H1 (cell line): ENCODE results near the gene MYOZ2. TPM values are rescaled to one million over a fixed set of nuclear protein-coding genes. Genes with fewer than 3 reads are reported as not detected.

ENCODE experiments used
- CTCF ChIA-PET: fragments of 300-600 bp; sonication (Branson Sonifier 250); formaldehyde crosslinking; loops from one replicate; lab custom pipeline; 2021; ENCODE audit not compliant: partially characterized antibody; lab: Charles Lee
- POLR2A ChIA-PET: fragments of 300-600 bp; sonication (Branson Sonifier 250); formaldehyde crosslinking; loops from one replicate; lab custom pipeline; 2021; ENCODE audit warnings: inconsistent platforms; ENCODE audit not compliant: partially characterized antibody; lab: Charles Lee
- DNase-seq, 2 experiments: peaks; one replicate each; pipeline versions ENCODE4 v3.0.0 to v3.0.0-alpha.2; 2010 to 2022; ENCODE audit warnings: low spot score in 2 of 2, low read depth in 1 of 2, mixed read lengths in 1 of 2
- FAIRE-seq: peaks from 2 replicates; lab custom pipeline; 2011; peaks lifted over from hg19 to GRCh38; lab: Jason Lieb, UNC
- H2AFZ ChIP-seq: 2 replicates; pipeline ENCODE4 v1.8.1; 2012; ENCODE audit warnings: low read length, inconsistent platforms
- H2AK5ac ChIP-seq: 2 replicates; pipeline ENCODE4 v1.6.1; 2013; ENCODE audit warnings: low read depth, low read length
- H2BK120ac ChIP-seq: replicated peaks from 2 replicates; pipeline ENCODE3; 2013; ENCODE audit warnings: low read depth, low read length, inconsistent platforms
- H2BK12ac ChIP-seq: 2 replicates; pipeline ENCODE4 v1.6.1; 2013; ENCODE audit warnings: low read depth, low read length
- H2BK15ac ChIP-seq: 2 replicates; pipeline ENCODE4 v1.6.1; 2013; ENCODE audit warnings: low read length
- H2BK20ac ChIP-seq: 2 replicates; pipeline ENCODE4 v1.6.1; 2013; ENCODE audit warnings: low read length
- H2BK5ac ChIP-seq: 2 replicates; pipeline ENCODE4 v1.6.1; 2013; ENCODE audit warnings: low read depth, low read length
- H3K14ac ChIP-seq: 2 replicates; pipeline ENCODE4 v1.6.1; 2013; ENCODE audit warnings: inconsistent platforms; ENCODE audit not compliant: insufficient read length
- H3K18ac ChIP-seq: 2 replicates; pipeline ENCODE4 v1.6.1; 2013; ENCODE audit warnings: low read length; ENCODE audit errors: extremely low read depth
- H3K23ac ChIP-seq: 2 replicates; pipeline ENCODE4 v1.6.1; 2013; ENCODE audit warnings: inconsistent platforms; ENCODE audit not compliant: insufficient read length
- H3K23me2 ChIP-seq: 2 replicates; pipeline ENCODE4 v1.6.1; 2013; ENCODE audit warnings: low read depth, low read length
- H3K27ac ChIP-seq: 2 replicates; pipeline ENCODE4 v1.6.1; 2011; ENCODE audit warnings: low read depth, low read length, inconsistent platforms
- H3K27me3 ChIP-seq, 4 experiments: replicated peaks in 1 of 4; 1 replicate in 1 of 4; 2 replicates in 3 of 4; pipeline versions ENCODE4 v1.6.1 to v1.8.1; 2011 to 2013; ENCODE audit warnings: low read length in 3 of 4, mild to moderate bottlenecking in 3 of 4, inconsistent platforms in 2 of 4, mixed read lengths in 2 of 4, moderate library complexity in 1 of 4; ENCODE audit not compliant: control insufficient read depth in 3 of 4, insufficient read depth in 3 of 4; ENCODE audit errors: extremely low read depth in 1 of 4
- H3K36me3 ChIP-seq, 4 experiments: 2 replicates each; pipeline versions ENCODE4 v1.6.1 to v1.8.1; 2011 to 2013; ENCODE audit warnings: mild to moderate bottlenecking in 4 of 4, low read length in 3 of 4, moderate library complexity in 2 of 4, control low read depth in 1 of 4, inconsistent platforms in 1 of 4; ENCODE audit not compliant: insufficient read depth in 4 of 4, control insufficient read depth in 2 of 4
- H3K4ac ChIP-seq: replicated peaks from 2 replicates; pipeline ENCODE3; 2013; ENCODE audit warnings: low read length, low read depth, mixed read lengths, inconsistent platforms; ENCODE audit not compliant: insufficient read length
- H3K4me1 ChIP-seq, 4 experiments: replicated peaks in 1 of 4; 1 replicate in 1 of 4; 2 replicates in 3 of 4; pipeline versions ENCODE4 v1.6.1 to v1.8.1; 2011 to 2013; ENCODE audit warnings: low read length in 3 of 4, inconsistent platforms in 2 of 4, mixed read lengths in 1 of 4; ENCODE audit not compliant: insufficient read depth in 4 of 4, control insufficient read depth in 3 of 4
- H3K4me2 ChIP-seq, 2 experiments: 2 replicates each; pipeline versions ENCODE4 v1.6.1 to v1.8.1; 2011 to 2013; ENCODE audit warnings: low read depth in 2 of 2, low read length in 2 of 2, control low read depth in 1 of 2, inconsistent platforms in 1 of 2, mild to moderate bottlenecking in 1 of 2; ENCODE audit not compliant: insufficient read depth in 1 of 2
- H3K4me3 ChIP-seq, 4 experiments: fragments of 200-600, 300-600 bp in 1 of 4; sonication (generic), shearing (Covaris generic), sonication (Bioruptor Twin) in 1 of 4; 2 replicates each; pipeline versions ENCODE4 v1.5.1 to v1.8.1; 2011 to 2016; ENCODE audit warnings: low read length in 4 of 4, low read depth in 3 of 4, control low read depth in 2 of 4, inconsistent platforms in 2 of 4, mild to moderate bottlenecking in 2 of 4, mixed read lengths in 1 of 4, moderate library complexity in 1 of 4; ENCODE audit not compliant: insufficient read depth in 2 of 4; ENCODE audit errors: extremely low read depth in 1 of 4
- H3K56ac ChIP-seq: replicated peaks from 2 replicates; pipeline ENCODE3; 2013; ENCODE audit warnings: low read depth, mild to moderate bottlenecking, mixed read lengths, low read length, inconsistent platforms; ENCODE audit not compliant: insufficient read length
- H3K79me1 ChIP-seq: 2 replicates; pipeline ENCODE4 v1.6.1; 2013; ENCODE audit warnings: low read depth, low read length, control low read depth
- H3K79me2 ChIP-seq, 2 experiments: 2 replicates each; pipeline versions ENCODE4 v1.6.1 to v1.8.1; 2012 to 2013; ENCODE audit warnings: low read length in 2 of 2, mild to moderate bottlenecking in 2 of 2, inconsistent platforms in 1 of 2; ENCODE audit not compliant: insufficient read depth in 2 of 2, control insufficient read depth in 1 of 2
- H3K9ac ChIP-seq, 4 experiments: replicated peaks in 1 of 4; 1 replicate in 1 of 4; 2 replicates in 3 of 4; pipeline versions ENCODE4 v1.6.1 to v1.8.1; 2011 to 2013; ENCODE audit warnings: low read depth in 3 of 4, low read length in 3 of 4, control low read depth in 2 of 4, mild to moderate bottlenecking in 2 of 4, moderate library complexity in 2 of 4, inconsistent platforms in 1 of 4; ENCODE audit errors: extremely low read depth in 1 of 4
- H3K9me3 ChIP-seq, 2 experiments: 2 replicates each; pipeline versions ENCODE4 v1.6.1 to v1.8.1; 2012 to 2013; ENCODE audit warnings: mild to moderate bottlenecking in 2 of 2, moderate library complexity in 2 of 2, control low read depth in 1 of 2, inconsistent platforms in 1 of 2, low read depth in 1 of 2, low read length in 1 of 2, mixed read lengths in 1 of 2; ENCODE audit not compliant: insufficient read depth in 2 of 2
- H4K20me1 ChIP-seq, 2 experiments: replicated peaks in 1 of 2; 2 replicates each; pipeline versions ENCODE3 to v1.8.1; 2011 to 2013; ENCODE audit warnings: inconsistent platforms in 2 of 2, low read length in 2 of 2, mild to moderate bottlenecking in 1 of 2; ENCODE audit not compliant: insufficient read depth in 2 of 2, control insufficient read depth in 1 of 2
- H4K5ac ChIP-seq: 2 replicates; pipeline ENCODE4 v1.6.1; 2013; ENCODE audit warnings: low read length, low read depth, mixed read lengths, inconsistent platforms; ENCODE audit not compliant: insufficient read length
- H4K8ac ChIP-seq: 2 replicates; pipeline ENCODE4 v1.8.0; 2013; ENCODE audit warnings: mild to moderate bottlenecking, moderate library complexity, low read length, inconsistent platforms; ENCODE audit not compliant: insufficient read depth; ENCODE audit errors: extremely low read depth
- H4K91ac ChIP-seq: replicated peaks from 2 replicates; pipeline ENCODE3; 2013; ENCODE audit warnings: low read length, mixed read lengths, inconsistent platforms; ENCODE audit not compliant: insufficient read length
- FOSL1 ChIP-seq: IDR thresholded peaks from 2 replicates; pipeline ENCODE4 v1.6.1; 2011; ENCODE audit warnings: mild to moderate bottlenecking, low read depth, low read length, moderate library complexity; ENCODE audit not compliant: insufficient read depth
- JUND ChIP-seq: IDR thresholded peaks from 2 replicates; pipeline ENCODE4 v1.6.1; 2011; ENCODE audit warnings: mild to moderate bottlenecking, improper control_type of control experiment, low read length
- PHF8 ChIP-seq: fragments of 200-600 bp; sonication (generic); conservative IDR thresholded peaks from 2 replicates; pipeline ENCODE4 v1.7.1; 2012; ENCODE audit warnings: low read depth, mild to moderate bottlenecking, inconsistent platforms, low read length, moderate library complexity
- WGBS, 2 experiments: shearing (Covaris generic) in 1 of 2; methylation state at CpG; one replicate each; pipeline versions ENCODE4 v1.1.6 to v1.1.7; 2013 to 2015; ENCODE audit warnings: low lambda C conversion rate in 2 of 2, mixed read lengths in 2 of 2, inconsistent platforms in 1 of 2, low coverage in 1 of 2, missing lambda C conversion rate in 1 of 2; ENCODE audit not compliant: insufficient replicate concordance in 2 of 2, insufficient coverage in 1 of 2, insufficient read length in 1 of 2; ENCODE audit errors: extremely low coverage in 1 of 2, missing lambda C conversion rate in 1 of 2; 5-methylcytosine and 5-hydroxymethylcytosine counted together
- polyA plus RNA-seq, 7 experiments: library from polyadenylated mRNA; depleted of rRNA in 3 of 7; stranded (reverse) in 5 of 7; unstranded in 2 of 7; fragments of >200 nt in 5 of 7; fragments of 200-250 nt in 2 of 7; gene quantifications; 1 replicate in 5 of 7; 2 replicates in 1 of 7; 4 replicates in 1 of 7; pipeline versions ENCODE4 v1.2.1 to v1.2.3, GENCODE V29; 2011 to 2013; ENCODE audit warnings: missing spikeins in 2 of 7, mixed read lengths in 2 of 7
- total RNA-seq: library from RNA; stranded (reverse); fragmentation: NEBNext Ultra II Directional; extraction: Animal tissue kit (Norgen Biotek cat#: 25700); gene quantifications from 2 replicates; pipeline ENCODE4 v1.2.1, GENCODE V29; 2021

The MYOZ2 gene
- total and polyA plus RNA-seq, 2 of the 8 experiments (the other 6 are each of a cell fraction or from before 2014, with no cell fraction given): not detected

GRCh38 chr4:119232286-119232685 is 96.7 kb downstream of the MYOZ2 start:
- no peak overlapping the region for H3K23ac ChIP-seq
- no peak overlapping the region for H3K4ac ChIP-seq
- H3K56ac ChIP-seq: no peak overlapping the region
- ChIA-PET CTCF (no interaction called here), POLR2A (interaction anchor here (1.0 kb wide), 1 partner anchor 20 kb away, joined by 3 read pairs; the partner anchor contains the start of gene USP53)
- H2AFZ ChIP-seq: no peak overlapping the region
- H2BK15ac ChIP-seq: no peak overlapping the region
- H3K79me2 ChIP-seq: no peaks in the 10 kb centered on the region; a peak in 3 of 4 replicates
- no peak overlapping the region for H2BK120ac ChIP-seq
- FAIRE-seq (no peak), DNase-seq (no peak)
- no peak overlapping the region for H2AK5ac ChIP-seq
- H4K5ac ChIP-seq: no peak overlapping the region
- H2BK5ac ChIP-seq: no peak overlapping the region
- no peaks in the 10 kb centered on the region for H4K20me1 ChIP-seq
- no peak overlapping the region for H4K91ac ChIP-seq
- H3K27ac ChIP-seq: no peak overlapping the region
- H4K8ac ChIP-seq: no peak overlapping the region
- H3K18ac ChIP-seq: no peak overlapping the region
- H3K36me3 ChIP-seq: no peaks in the 10 kb centered on the region; a peak in 1 of 8 replicates
- H3K9me3 ChIP-seq: no peaks in the 10 kb centered on the region
- H2BK20ac ChIP-seq: no peak overlapping the region
- H3K14ac ChIP-seq: no peak overlapping the region
- H3K4me2 ChIP-seq: no peak overlapping the region
- no peak overlapping the region for H2BK12ac ChIP-seq
- H3K4me1 ChIP-seq: no peaks in the 10 kb centered on the region
- peaks cover 3% of the 10 kb centered on the region; the same call in 1 of the 2 replicates for H3K79me1 ChIP-seq
- H3K4me3 ChIP-seq: no peak overlapping the region
- no peaks in the 10 kb centered on the region for H3K23me2 ChIP-seq
- no peak overlapping the region for H3K9ac ChIP-seq
- WGBS, 2 experiments: 92% methylated on average over 1 of the region's 1 CpG; no CpG with 5 or more reads in 1 of the 2 experiments
- H3K27me3 ChIP-seq: no peaks in the 10 kb centered on the region
- TF ChIP-seq JUND (no peak), FOSL1 (no peak), PHF8 (no peak)
